Keratinocyte (primary cell): ENCODE data around the gene FRYL.

Experiments used
- CTCF ChIP-seq, 3 experiments: IDR thresholded peaks in 1 of 3; conservative IDR thresholded peaks in 1 of 3; optimal IDR thresholded peaks in 1 of 3; 2 replicates in 2 of 3; 3 replicates in 1 of 3; pipeline versions ENCODE3 to v1.5.1; 2011; ENCODE audit warnings: low read length in 3 of 3, mild to moderate bottlenecking in 3 of 3, moderate library complexity in 2 of 3, control low read depth in 1 of 3, inconsistent platforms in 1 of 3; ENCODE audit not compliant: insufficient read depth in 2 of 3; ENCODE audit errors: extremely low read depth in 1 of 3
- EZH2 ChIP-seq: IDR thresholded peaks from one replicate; pipeline ENCODE4 v1.6.1; 2012; ENCODE audit warnings: inconsistent platforms, mild to moderate bottlenecking, low read length, moderate library complexity

- no peak for TF ChIP-seq EZH2
- TF ChIP-seq CTCF (optimal IDR thresholded peaks at IDR 0.05 in 1 of 3, IDR thresholded peaks at IDR 0.05 in 1 of 3, conservative IDR thresholded peaks at IDR 0.05 in 1 of 3; ENCODE audit: extremely low read depth in 1 of 3, insufficient read depth in 2 of 3, low read length in 3 of 3) = no peak
These were observed 17.7 kb downstream of the FRYL start for GRCh38 chr4:48762408-48762807.
